Measurements from ENCODE around the gene LFNG. TPM values are rescaled to one million over a fixed set of nuclear protein-coding genes. Genes with fewer than 3 reads are reported as not detected.

The LFNG gene, protein sequence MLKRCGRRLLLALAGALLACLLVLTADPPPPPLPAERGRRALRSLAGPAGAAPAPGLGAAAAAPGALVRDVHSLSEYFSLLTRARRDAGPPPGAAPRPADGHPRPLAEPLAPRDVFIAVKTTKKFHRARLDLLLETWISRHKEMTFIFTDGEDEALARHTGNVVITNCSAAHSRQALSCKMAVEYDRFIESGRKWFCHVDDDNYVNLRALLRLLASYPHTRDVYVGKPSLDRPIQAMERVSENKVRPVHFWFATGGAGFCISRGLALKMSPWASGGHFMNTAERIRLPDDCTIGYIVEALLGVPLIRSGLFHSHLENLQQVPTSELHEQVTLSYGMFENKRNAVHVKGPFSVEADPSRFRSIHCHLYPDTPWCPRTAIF
- total RNA-seq: 1.6 and 19.7 TPM in 2 replicates

DNA sequence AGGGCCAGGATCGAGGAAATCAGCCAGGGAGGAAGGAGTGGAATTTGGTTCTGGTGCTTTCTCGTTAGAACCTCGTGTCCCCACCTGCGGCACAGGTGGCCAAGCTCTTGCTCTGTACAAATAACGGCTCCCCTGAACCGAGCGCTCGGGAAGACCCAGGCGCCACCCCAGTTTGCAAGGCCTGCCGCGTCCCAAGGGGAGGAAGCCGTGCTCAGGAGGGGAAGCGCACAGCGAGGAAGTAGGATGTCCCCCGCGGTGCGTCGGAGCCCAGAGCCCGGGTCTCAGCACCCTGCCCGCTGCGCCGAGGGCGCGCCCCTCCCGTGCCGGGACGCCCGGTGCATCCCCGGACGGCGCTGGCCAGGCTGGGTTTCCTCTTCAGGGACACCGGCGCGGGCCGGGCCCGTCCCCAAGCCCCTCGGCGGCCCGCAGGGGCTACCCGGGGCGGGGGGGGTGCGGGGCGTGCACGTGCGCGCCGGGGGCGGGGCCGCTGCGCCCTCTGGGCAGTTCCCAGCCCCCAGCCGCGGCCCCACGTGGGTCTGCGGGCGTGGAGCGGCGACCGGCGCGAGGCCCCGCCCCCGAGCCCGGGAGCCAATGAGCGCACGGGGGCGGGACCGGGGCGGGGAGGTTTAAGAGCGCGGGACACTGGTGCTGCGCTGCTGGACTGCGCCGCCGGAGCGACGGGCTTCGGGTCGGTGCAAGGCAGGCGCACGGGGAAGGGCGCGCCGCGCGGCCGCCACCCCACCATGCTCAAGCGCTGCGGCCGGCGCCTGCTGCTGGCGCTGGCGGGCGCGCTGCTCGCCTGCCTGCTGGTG, at the start of gene LFNG:
LFNG (plus strand) TSS at position 656 of the 812 bp plus-strand sequence; CDS start at position 744, 88 bp downstream.

DNA sequence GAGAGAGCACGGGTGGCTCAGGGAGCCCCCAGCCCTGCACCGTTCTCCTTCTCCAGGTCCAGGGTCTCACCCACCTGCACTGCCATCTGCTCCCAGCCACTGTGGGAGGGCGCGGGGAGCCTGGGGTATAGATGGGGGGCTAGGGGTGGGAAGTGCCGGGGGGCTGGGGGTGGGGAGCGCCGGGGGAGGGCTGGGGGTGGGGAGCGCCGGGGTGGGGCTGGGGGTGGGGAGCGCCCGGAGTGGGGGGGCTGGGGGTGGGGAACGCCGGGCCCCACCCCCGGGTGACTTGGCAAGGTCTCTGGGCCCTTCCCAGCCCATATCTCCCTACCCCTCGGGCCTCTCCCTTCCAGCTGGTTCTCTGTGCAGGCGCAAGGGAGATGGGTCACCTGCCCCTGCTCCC, 43.3 kb upstream of the LFNG start, which contains the start of gene GRIFIN:
GRIFIN (minus strand) TSS at position 101 of the 400 bp plus-strand sequence; CDS start at position 86, 15 bp downstream.

DNA sequence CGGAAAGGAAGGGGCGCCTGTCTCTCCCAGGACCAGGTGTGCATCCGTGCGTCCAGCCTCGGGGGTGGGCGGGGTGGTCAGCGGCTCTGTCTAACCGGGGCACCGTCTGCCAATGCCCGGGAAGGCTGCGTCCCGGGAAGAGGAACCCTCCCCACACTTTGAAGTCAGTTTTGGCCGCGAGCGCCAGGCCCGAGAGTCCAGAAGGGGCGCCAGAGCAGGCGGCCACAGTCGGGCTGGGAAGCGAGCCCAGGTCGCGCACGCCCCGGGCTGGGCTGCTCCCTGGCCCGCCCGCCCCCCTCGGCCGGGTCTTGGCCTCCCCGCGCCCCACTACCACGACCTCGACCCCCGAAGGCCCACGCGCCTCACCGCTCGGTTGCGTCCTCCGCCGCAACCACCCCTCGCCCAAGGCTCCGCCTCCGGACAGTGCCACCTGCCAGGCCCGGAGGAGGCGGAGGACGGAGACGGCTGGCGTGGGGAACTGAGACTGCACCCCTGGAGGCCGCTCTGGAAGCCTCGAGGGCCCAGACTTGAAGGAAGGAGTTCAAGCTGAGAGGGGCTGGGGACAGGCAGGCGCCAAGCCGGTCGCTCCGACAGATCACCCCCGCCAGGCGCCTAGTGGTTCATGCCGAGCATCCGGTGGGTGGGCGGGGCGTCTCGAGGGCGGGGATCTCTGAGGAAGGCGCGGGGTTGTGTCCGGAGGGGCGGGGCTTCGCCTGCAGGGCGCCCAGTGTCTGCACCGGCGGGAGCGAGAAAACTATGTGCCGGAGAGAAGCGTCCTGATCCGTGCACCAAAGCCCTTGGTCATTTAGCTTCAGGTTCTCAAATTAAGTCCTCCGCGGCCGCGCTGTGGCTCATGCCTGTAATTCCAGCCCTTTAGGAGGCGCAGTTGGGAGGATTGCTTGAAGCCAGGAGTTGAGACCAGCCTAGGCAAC, 35.8 kb downstream of the LFNG start, which contains the start of gene BRAT1:
BRAT1 (minus strand) TSS at position 404 of the 932 bp plus-strand sequence. CDS start 1,093 bp downstream, outside the sequence.

DNA sequence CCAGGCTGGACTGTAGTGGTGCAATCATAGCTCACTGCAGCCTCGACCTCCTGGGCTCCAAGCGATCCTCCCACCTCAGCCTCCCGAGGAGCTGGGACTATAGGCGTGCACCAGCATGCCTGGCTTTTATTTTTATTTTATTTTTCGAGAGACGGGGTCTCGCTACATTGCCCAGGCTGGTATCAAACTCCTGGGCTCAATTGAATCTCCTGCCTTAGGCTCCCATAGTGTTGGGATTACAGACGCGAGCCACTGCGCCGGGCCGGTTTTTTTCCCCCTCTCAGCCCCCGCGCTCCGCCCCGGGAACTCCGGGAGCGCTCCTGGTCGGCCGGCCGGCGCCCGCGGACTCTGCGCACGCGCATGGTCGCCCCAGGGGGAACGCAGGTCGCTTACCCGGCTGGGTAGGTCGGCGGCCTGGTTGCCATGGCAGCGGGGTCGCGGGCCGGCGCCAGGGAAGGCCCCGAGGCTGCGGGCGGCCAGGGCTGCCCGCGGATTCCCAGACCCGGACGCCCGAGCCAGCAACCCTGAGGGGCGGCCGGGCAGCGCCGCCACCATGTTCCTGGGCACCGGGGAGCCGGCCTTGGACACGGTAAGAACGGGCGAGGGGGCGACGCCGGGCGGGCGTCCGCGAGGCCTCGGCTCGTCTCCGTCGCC, 39.2 kb downstream of the LFNG start, which contains the start of gene IQCE:
IQCE (plus strand) TSS at position 351 of the 654 bp plus-strand sequence; CDS start at position 554, 203 bp downstream.

Other genes starting within 250 kb of the LFNG start
- 17.7 and 34.8 TPM in 2 replicates for gene SNX8, start 205.3 kb upstream of the LFNG start, total RNA-seq
- 150 and 189 TPM in 2 replicates for gene EIF3B, start 164.9 kb upstream of the LFNG start, total RNA-seq
- gene CHST12, start 116.2 kb upstream of the LFNG start, total RNA-seq: 11.3 and 13.1 TPM in 2 replicates
- gene GRIFIN, start 43.4 kb upstream of the LFNG start, total RNA-seq: not detected in 2 replicates
- 22.8 and 31.8 TPM in 2 replicates for gene BRAT1, start 35.8 kb downstream of the LFNG start, total RNA-seq
- 9.6 and 12.9 TPM in 2 replicates for gene IQCE, start 39.2 kb downstream of the LFNG start, total RNA-seq
- 37.3 and 76.9 TPM in 2 replicates for gene TTYH3, start 112.2 kb downstream of the LFNG start, total RNA-seq
- gene AMZ1, start 168.4 kb downstream of the LFNG start, total RNA-seq: 0.50 and 1.2 TPM in 2 replicates